Brain pericyte (primary cell): Measurements from ENCODE around the gene SETBP1.

Experiments used
- DNase-seq: peaks from one replicate; pipeline ENCODE4 v3.0.0-alpha.2; 2012; ENCODE audit warnings: low read depth, low spot score

SETBP1 gene

GRCh38 chr18:45108754-45109153 is 428.1 kb downstream of the SETBP1 start:
- DNase-seq: no peak

GRCh38 chr18:45109271-45109670 is 428.6 kb downstream of the SETBP1 start:
- DNase-seq: no peak

- no peak for DNase-seq
These were observed 429.0 kb downstream of the SETBP1 start for GRCh38 chr18:45109706-45110105.

- DNase-seq: no peak
These were observed 430.2 kb downstream of the SETBP1 start for GRCh38 chr18:45110577-45111501.

GRCh38 chr18:45111502-45111848 is 430.8 kb downstream of the SETBP1 start:
- no peak for DNase-seq

- no peak for DNase-seq
These were observed 432.0 kb downstream of the SETBP1 start for GRCh38 chr18:45112682-45113081.

- no peak for DNase-seq
These were observed 435.4 kb downstream of the SETBP1 start for GRCh38 chr18:45116116-45116515.
